Retinal pigment epithelial cell (primary cell): ENCODE data around the gene PARS2.

Experiments used
- DNase-seq: peaks from one replicate; pipeline ENCODE4 v3.0.0-alpha.2; 2010; ENCODE audit warnings: low read depth
- H3K4me3 ChIP-seq: 2 replicates; pipeline ENCODE4 v1.5.1; 2011; ENCODE audit warnings: mild to moderate bottlenecking, low read length, control low read depth, moderate library complexity
- TF ChIP-seq, protein P1 (sequence below): conservative IDR thresholded peaks from 2 replicates; pipeline ENCODE4 v1.5.1; 2011; ENCODE audit warnings: low read depth, low read length, control low read depth, inconsistent platforms

Gene PARS2

DNA sequence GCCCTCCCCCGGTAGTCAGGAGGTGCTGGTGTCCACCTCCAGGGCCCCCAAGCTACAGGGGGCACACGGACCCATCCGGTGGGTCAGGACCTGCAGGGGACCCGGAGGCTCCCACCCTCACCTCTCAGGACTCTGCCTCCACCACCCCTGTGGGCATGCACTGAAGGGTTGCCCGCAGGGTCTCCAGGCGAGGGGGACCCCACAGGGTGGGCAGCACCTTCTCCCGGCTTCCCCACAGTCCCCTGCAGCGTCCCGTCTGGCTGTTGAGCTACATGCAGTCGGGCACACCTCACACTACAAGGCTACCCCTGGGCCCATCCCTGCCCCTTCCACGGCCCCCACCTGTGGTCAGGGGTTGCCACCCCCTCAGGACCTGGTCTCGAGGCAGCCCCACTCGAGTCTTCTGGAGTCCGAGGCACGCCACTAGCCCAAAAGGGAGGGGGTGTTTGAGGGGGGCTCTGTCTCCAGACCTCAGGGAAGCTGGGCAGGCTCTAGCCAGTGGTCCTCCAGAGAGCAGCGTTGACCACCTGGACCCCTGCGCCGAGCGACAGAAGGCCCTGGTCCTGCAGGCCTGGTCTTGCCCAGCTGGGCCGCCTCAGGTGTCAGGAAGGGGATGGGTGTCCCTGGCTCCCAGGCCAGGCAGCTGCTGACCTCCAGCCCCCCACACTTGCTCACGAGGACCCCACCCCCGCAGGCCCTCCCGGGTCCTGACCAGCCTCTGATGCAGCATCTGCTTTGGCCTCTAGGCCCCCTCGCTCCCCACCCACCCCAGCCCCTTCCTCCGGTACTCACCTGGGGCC is 9.6 kb downstream of the PARS2 start:
- no peak overlapping the region for H3K4me3 ChIP-seq
- TF ChIP-seq, protein P1, sequence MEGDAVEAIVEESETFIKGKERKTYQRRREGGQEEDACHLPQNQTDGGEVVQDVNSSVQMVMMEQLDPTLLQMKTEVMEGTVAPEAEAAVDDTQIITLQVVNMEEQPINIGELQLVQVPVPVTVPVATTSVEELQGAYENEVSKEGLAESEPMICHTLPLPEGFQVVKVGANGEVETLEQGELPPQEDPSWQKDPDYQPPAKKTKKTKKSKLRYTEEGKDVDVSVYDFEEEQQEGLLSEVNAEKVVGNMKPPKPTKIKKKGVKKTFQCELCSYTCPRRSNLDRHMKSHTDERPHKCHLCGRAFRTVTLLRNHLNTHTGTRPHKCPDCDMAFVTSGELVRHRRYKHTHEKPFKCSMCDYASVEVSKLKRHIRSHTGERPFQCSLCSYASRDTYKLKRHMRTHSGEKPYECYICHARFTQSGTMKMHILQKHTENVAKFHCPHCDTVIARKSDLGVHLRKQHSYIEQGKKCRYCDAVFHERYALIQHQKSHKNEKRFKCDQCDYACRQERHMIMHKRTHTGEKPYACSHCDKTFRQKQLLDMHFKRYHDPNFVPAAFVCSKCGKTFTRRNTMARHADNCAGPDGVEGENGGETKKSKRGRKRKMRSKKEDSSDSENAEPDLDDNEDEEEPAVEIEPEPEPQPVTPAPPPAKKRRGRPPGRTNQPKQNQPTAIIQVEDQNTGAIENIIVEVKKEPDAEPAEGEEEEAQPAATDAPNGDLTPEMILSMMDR: no peak
- DNase-seq: no peak

DNA sequence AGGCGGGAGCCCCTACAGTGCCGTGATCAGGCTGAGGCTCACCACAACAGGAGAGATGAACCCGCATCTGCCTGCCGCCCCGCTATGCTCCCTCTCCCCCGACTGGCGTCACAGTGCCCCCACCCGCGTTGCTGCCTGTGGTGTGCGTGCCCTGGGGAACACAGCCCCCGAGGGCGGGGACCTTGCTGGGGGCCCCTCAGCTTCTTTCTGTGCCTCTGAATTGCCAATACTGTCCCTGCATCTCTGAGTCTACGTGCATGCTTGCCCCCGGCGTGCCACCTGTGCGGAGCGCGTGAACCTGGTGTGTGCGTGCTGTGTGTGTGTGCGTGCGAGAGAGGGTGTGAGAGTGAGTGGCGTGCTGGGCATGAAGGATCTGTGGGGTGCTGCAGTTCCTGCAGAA is 10.3 kb downstream of the PARS2 start:
- no peak for DNase-seq
- H3K4me3 ChIP-seq: no peak overlapping the region
- TF ChIP-seq, protein P1: no peak

DNA sequence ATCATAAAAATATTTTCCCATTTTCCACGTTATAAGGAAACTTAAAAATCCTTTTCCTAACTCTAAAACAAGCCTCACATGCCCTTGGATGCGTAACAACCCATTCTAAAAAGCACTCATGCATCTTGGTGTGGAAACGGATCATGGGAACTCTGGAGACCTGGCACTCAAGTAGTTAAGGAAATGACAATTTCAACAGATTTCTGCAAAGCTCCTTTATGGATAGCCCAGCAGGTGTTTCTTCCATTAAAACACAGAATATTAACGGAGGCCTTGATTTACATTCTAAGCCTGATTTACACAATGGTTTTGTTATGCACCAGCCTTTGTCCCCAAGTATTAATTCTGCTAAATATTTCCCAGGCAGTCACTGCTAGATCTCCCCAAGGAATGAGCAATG is 12.9 kb downstream of the PARS2 start:
- H3K4me3 ChIP-seq: no peak overlapping the region
- DNase-seq: no peak
- TF ChIP-seq, protein P1: no peak

DNA sequence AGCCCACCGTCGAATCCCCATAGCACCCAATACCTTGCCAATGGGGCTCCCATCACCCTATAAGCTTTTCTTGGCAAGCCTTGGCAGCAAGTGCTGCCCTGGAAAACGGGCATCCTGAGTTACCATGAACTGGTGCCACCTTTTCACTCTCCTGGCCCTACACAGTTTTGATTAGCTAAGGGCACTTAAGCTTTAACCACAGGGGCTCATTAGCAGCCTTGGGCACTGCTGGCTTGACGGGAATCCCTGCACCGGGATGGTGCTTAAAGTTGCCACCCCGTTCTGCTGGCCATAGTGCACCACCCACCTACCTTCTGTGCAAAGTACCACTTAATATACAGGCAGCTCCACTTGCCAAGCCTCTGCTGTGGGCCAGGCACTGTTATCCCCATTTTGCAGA is 13.7 kb downstream of the PARS2 start:
- TF ChIP-seq, protein P1: no peak
- H3K4me3 ChIP-seq: no peak overlapping the region
- no peak for DNase-seq

DNA sequence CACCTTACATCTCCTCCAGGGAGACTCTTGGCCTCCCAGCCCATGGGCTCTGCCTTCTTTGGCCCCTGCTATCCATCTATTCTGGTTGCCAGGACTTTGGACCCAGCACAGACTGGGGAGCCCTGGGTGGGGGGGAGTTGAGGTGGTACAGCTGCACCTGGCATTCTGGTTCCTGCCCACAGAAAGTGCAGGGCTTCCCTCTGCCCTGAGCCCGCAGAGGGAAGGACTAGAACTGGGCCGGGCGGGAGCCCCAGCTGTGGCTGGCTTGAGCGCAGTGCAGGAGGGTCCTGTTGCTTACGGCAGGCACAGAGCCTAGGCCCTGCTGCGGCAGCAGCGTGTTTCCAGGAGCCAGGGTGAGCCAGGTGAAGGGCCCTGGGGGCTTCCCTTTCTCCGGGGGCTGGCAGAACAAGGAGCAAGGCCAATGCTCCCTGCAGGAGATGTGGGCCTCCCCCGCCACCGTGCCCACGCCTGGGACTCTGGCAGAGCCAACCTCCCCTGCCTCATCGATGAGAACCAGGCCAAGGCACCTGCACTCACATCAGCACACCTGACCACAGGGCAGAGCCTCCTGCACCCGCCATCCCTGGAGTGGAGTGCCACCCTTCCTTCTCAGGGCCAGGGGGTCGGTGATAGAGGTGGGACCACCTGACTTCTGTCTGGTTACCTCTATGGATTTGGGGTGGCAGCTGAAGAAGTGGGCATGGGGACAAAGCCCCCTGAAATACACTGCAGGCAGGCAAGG is 16.1 kb downstream of the PARS2 start:
- no peak for DNase-seq
- no peak overlapping the region for H3K4me3 ChIP-seq
- TF ChIP-seq, protein P1: no peak

DNA sequence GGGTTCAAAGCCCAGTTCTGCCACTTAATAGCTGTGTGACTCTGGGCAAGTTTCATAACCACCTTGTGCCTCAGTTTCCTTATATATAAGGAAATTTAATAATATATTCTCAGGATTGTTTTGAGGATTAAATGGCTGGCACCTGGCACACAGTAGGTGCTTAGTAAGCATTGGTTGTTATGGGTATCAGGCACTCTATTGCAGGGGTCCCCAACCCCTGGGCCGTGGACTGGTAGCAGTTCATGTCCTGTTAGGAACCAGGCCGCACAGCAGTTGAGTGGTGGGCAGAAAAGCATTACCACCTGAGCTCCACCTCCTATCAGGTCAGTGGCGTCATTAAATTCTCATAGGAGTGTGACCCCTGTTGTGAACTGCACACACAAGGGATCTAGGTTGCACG is 18.5 kb downstream of the PARS2 start:
- TF ChIP-seq, protein P1: no peak

DNA sequence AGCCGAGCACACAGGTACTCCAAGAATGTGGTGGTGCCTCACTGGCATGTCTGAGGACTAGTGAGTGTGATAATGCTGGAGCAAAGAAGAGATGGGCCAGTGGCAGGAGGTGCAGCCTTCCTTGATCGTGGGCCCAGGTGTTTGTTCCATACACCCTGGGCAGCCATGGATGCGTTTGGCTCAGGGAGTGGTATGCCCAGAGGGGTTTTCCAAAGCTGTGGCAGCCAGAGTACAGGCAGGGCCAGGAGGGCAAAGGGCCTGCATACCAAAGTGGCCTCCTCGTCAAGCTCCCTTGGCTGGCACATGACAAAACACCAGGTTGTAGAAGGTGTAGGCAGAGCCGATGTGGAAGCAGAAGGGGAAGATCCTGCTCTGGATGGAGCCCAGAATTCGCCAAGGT is 19.0 kb downstream of the PARS2 start:
- DNase-seq: no peak
- no peak overlapping the region for H3K4me3 ChIP-seq
- TF ChIP-seq, protein P1: no peak

More for the DNA sequence above, 18.5 kb downstream of the PARS2 start:
- DNase-seq: no peak
- H3K4me3 ChIP-seq: no peak overlapping the region
